GM18526 (cell line): ENCODE data around the gene MUC2.

Experiments
- POLR2A ChIP-seq: IDR thresholded peaks from 3 replicates; pipeline ENCODE4 v1.6.1; 2011; ENCODE audit not compliant: insufficient read length; ENCODE audit errors: extremely low read depth

MUC2 gene

DNA sequence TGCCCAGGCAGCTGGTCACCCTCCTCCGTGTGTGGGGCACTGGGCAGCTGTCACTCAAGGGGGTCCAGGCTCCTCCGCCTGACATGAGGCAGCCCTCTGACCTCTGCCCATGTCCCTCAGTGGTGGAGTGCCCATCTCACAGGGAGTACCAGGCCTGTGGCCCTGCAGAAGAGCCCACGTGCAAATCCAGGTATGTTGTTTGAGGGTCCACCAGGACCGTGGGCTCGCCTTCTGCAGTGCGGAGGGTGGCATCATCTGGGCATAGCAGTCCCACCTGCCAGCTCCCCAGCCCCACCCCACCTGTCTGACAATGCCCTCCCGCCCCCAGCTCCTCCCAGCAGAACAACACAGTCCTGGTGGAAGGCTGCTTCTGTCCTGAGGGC lies 30.5 kb downstream of the MUC2 start:
- TF ChIP-seq POLR2A = no peak

DNA sequence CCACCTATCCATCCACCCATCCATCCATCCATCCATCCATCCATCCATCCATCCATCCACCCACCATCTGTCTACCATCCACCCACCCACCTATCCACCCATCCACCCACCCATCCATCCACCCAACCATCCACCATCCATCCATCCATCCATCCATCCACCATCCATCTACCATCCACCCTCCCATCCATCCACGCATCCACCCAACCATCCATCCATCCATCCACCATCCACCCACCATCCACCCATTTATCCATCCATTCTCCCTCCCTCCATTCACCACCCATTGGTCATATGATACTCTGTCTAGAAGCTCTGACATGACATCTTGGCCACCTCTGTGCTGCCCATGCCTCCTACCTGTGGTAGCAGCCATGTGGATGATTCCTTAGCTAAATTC lies 31.7 kb downstream of the MUC2 start:
- no peak for TF ChIP-seq POLR2A

DNA sequence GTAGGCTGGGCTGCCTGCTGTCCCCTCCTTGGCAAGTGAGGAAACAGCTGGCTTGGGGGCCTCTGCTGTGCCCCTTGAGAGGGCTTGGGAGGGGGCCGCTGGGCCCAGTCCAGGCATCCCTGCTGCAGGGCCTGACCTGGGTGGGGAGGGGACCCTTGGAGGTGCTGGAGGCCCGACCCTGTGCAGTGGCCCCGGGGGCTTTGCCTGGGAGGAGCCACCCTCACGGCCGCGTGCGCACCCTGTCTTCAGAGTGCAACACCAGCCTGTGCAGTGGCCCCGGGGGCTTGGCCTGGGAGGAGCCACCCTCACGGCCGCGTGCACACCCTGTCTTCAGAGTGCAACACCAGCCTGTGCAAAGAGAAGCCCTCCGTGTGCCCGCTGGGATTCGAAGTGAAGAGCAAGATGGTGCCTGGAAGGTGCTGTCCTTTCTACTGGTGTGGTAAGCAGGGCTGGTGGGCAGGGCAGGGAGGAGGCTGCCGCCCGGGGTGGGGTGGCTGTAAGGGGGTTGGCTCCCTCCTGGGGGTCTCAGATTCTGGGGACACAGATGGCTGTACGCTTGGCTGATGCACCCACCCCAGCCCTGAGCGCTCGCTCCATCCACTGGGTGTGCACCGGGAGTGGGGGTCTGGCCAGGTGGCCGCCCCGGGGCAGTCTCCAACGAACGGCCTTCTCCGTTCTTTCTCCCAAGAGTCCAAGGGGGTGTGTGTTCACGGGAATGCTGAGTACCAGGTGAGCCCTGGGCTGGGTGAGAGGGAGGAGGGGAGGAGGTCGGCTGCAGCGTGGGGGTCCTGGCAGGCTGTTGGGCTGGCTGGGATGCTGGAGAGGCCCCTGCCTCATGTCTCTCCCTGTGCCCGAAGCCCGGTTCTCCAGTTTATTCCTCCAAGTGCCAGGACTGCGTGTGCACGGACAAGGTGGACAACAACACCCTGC lies 32.9 kb downstream of the MUC2 start:
- no peak for TF ChIP-seq POLR2A

DNA sequence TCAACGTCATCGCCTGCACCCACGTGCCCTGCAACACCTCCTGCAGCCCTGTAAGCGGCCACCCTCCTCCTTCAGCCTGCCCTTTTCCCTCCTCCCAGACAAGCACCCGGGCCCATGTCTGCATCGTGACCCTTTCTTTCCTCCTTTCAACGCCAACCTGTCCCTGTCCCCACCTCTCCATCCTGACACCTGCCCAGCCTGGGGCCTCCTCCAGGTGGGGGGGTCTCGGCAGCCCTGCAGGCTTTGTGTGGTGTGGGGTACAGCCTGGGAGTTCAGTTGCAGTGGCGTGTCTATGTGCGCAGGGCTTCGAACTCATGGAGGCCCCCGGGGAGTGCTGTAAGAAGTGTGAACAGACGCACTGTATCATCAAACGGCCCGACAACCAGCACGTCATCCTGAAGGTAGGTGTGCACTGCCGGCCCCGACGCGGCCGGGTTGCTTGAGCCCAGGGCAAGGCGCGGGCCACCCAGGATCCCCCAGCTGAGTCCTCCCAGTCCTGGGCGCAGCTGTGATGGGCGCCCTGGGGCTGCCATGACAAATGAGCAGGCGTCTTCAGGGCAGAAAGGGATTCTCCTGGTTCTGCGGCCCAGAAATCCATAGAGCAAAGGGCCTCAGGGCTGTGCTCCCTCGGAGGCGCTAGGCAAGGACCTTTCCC lies 33.7 kb downstream of the MUC2 start:
- TF ChIP-seq POLR2A = no peak

DNA sequence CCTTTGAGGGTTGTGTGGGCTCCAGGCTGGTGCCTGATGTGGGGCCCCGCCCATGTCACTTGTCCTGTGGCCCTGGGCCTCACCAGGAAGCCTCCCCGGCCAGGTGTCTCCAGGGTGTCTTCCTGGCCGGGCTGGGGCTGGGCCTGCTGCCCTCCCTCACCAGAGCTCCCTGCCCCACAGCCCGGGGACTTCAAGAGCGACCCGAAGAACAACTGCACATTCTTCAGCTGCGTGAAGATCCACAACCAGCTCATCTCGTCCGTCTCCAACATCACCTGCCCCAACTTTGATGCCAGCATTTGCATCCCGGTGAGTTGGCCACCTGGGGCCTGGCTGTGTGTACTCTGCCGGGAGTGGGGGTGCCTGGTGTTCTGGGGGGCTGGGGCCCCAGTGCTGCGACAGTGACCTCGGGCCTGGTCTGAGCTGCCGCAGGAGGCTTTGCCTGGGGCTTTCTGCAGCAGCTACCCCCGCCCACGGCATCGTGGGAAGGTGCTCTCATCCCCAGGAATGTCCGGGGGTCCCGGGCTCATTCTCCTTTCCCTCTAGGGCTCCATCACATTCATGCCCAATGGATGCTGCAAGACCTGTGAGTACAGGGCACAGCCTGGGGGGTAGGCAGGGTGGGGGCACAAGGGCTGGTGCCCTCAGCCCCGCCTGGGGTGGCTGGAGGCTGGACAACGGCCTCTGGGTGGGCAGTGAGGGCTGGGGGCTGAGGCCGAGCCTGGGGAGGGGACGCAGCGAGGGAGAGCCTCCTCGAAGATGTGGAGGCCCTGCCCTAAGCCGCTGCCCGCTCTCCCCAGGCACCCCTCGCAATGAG lies 34.6 kb downstream of the MUC2 start:
- no peak for TF ChIP-seq POLR2A

DNA sequence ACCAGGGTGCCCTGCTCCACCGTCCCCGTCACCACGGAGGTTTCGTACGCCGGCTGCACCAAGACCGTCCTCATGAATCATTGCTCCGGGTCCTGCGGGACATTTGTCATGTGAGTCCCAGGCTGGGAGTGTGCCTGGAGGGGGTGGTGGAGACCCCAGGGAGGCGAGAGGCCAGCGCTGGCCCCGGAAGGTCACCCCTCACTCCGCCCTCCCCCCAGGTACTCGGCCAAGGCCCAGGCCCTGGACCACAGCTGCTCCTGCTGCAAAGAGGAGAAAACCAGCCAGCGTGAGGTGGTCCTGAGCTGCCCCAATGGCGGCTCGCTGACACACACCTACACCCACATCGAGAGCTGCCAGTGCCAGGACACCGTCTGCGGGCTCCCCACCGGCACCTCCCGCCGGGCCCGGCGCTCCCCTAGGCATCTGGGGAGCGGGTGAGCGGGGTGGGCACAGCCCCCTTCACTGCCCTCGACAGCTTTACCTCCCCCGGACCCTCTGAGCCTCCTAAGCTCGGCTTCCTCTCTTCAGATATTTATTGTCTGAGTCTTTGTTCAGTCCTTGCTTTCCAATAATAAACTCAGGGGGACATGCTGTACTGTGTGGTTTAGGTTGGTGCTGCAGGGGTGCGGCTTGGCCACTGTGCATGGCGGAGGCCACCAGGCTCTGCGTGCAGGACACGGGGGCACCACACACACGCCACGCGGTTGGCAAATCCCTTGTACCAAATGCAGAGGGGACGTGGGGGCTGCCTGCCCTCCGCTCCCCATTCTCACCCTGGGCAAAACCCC lies 35.4 kb downstream of the MUC2 start:
- no peak for TF ChIP-seq POLR2A

DNA sequence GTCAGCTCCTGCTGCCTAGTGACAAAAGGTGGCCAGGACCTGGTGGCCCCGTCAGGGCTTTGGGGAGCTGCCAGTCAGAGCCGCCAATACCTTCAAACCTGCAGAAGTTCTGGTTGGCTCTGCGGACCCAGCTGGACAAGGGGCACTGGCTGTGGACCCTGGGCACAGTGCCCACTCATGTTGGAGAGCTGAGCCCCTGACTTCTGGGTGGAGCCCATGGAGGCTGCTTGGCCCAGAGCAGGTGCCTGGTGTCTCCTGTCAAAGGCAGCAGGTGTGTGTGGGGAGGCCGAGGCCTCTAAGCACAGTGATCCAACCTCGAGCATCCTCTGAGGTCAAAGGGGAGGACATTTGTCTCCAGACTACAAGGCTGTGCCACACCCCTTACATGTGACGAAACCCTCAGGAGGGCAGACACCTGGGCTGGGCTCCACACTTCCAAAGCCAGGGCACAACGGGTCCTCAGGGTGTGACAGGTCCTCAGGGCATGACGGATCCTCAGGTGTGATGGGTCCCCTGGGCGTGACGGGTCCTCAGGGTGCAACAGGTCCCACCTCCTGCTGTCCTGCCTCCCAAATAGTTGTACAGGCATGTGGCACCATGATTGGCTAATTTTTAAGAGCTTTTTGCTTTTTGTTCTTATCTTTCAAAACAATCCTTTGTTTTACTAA lies 37.0 kb downstream of the MUC2 start:
- TF ChIP-seq POLR2A = no peak

DNA sequence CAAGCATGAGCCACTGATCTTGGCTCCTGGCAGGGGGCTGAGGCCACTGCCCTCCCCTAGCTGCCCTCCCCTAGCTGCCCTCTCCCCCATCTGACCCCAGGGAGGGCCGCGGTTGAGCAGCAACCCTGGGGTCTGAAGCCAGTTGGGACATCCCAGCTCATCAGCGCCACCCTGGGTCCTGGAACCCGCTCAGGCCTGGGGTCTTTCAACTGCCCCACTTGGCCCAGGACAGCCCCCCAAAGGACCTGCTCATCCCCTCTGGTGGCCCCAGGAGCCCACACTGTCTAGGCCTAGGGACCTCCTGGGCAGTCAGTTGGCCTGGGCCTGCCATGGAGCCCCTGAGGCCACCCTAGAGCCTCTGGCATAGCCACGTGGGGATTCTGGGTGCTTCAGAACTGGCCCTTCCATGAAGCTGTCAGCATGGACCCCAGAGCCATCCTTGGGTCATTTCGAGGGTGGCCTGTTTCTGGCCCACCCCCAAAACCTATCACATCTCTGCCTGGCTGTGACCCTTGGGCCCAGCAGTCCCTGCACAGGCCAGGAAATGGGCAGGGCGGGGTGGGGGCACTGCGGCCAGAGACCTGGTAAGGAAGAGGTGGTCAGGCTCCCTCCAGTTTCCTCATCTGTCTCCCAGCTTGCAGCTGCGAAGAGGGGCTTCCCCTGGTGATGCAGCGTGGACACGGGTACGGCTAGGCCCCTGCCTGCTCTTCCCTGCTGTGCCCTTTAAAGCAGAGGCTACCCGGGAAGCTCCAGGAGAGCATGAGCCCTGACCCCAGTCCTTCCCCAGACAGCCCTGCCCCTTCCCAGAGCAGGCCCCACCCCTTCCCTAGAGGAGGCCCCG lies 37.9 kb downstream of the MUC2 start:
- TF ChIP-seq POLR2A = no peak

DNA sequence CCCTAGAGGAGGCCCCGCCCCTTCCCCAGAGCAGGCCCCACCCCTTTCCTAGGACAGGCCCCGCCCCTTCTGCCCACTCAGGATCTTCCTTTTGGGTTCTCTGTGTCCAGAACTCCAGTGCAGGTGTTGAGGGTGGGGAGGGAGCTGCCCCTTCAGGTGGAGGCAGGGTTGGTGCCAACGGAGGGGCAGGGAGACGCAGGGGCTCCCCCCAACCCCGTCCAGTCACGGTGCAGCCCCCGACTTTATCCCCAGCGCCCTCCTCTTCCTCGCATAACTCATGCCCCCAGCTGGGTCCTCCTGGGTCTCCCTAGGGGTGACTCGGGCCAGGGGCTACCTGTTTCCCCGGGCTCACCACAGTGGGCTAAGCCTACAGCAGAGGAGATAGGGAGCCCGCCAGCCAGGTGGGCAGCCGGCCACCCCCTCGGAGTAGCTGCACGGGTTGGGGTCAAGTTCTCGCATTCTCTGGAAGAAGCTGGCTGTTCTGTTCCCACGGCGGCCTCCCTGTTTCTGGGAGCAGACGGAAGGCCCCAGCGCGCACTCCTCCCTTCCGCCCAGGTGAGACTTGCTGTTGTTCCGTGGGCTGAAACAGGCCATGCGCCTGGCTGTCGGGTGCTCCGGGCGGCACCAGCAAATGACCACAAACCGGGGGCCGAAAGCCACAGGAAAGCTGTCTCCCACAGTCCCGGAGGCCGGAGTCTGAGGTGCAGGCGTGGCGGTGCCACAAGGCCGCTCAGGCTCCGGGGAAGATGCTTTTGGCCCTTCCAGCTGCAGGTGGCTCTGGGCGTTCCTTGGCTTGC lies 38.9 kb downstream of the MUC2 start:
- TF ChIP-seq POLR2A = no peak

DNA sequence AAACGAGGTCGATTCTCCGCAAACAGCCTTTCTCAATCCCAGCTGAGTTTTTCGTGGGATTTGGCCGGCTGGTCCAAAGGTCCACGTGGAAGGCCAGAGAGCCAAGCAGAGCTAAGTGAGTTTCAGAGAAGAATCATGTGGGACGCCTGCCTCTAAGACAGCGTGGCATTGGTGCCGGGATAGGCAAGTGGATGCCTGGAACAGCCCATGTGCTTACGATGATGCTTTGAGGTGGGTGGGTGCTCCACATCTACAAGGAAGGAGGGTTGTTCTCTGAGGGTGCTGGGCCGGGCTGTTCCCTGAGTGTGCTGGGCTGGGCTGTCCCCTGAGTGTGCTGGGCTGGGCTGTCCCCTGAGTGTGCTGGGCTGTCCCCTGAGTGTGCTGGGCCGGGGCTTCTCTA lies 41.4 kb downstream of the MUC2 start:
- no peak for TF ChIP-seq POLR2A

DNA sequence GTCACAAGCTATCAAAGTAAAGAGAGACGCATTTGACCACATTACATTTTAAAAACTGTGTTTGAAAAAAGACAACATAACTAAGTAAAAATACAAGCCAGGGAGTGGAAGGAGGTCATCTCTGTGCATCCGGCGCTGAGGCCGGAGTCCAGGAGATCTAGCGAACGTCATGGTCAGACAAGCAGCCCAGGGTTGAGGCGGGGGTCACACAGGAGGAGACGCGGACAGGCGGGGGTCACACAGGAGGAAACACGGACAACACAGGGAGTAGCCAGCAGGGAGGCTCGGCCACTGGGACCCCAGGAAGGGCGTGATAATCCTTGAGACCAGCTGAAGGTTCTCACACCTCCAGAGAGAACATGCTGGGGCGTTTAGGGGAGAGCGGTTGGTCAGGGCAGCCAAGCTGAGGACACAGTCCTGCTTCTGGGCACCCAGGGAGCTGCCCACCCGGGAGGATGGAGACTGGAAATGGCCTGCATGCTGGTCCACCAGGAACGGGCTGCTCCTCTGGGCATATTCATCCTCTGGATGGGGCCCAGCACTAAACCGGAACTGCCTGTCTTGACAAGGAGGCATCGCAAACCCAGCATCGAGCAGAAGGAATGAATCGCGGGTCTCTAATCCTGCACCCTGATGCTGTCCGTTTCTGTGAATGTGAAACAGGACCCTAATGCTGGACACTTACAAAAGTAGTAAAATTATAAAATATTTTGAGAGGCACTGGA lies 42.2 kb downstream of the MUC2 start:
- TF ChIP-seq POLR2A = no peak

DNA sequence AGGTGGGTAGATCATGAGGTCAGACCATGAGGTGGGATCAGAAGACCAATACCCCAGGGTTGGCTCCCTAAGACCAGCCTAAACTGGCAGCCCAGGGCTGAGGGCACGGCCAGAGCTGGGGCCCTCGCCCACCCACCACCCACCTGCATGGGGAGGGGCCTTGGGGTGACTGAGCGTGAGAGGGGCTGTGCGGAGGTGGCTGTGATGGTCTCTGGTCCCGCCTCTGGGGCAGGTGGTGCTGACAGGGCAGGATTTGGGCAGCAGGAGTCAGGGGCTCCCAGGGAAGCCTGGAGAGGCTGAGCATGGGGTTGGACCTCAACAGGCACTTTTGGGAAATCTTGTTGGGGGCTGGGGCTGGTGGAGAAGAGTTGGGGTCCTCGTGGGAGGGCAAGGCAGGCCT lies 43.3 kb downstream of the MUC2 start:
- no peak for TF ChIP-seq POLR2A
